ENCODE measurements around the gene CTIF. TPM values are rescaled to one million over a fixed set of nuclear protein-coding genes. Genes with fewer than 3 reads are reported as not detected.

Gene CTIF
- total RNA-seq (2021; fragmentation: NEBNext Ultra II Directional; extraction: Animal tissue kit (Norgen Biotek cat#: 25700)): 100 to 1,000 TPM in 1 of 6 experiments, 10 to 100 TPM in 5; 77.6 to 100 (median 79.2) TPM
- long read RNA-seq, full-length matches to known transcripts: 6 of 19 reads
- long read RNA-seq, partial matches to known transcripts: 4 of 19 reads
- long read RNA-seq, other reads (novel, unspliced or antisense): 9 of 19 reads

DNA sequence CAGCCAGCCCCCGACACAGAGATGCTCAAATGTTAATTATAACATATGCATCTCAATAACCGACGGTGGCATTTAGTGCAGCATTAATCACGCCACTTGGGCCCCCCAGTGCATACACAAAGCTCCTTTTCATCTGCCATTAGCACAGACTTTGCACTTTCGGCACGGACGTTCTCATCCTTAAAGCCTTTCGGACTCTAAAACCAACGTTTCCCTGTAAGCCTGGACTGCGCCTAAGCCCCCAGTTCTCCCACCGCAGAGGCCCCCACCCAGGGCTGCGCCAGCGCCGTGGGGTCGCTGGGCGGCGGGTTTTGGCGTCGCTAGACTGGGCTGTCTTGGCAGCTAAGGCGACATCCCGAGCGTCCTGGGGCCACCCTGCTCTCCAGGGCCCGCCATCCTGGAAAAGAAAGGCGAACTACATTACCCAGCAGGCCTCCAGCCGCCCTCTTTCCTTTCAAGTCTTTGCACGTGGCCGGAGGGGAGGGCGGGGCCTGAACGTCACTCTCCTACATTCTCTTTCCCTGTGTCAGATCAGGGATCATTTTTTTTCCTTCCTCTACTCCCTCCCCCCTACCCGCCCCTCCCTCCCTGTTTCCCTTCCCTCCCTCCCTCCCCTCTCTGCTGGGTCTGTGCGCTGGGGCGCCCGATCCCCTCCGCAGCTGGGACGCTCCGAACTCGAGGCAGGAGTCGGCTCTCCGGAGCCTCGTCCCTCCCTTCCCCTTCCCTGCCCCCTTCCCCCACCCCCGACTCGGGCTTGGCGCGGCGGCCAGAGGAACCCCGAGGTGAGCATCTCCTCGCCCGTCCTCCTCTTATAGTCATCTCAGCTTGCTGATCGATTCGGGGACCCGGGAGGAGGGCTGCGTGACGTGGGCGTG lies at the start of gene CTIF:
CTIF (plus strand) TSS at position 501 of the 875 bp plus-strand sequence. CDS start 80,535 bp downstream, outside the sequence.
- H3K4me1 Mint-ChIP-seq (ENCODE audit: low read depth): peaks cover 62% of the 10 kb centered on the region
- peaks cover 4% of the 10 kb centered on the region for H3K36me3 Mint-ChIP-seq (ENCODE audit: low read depth)
- no peaks in the 10 kb centered on the region for H3K9me3 Mint-ChIP-seq
- DNase-seq: peak; percentile 96
- TF ChIP-seq CTCF (IDR thresholded peaks at IDR 0.05): no peak
- peak within 1 kb of the TSS; percentile 90 for H3K27ac Mint-ChIP-seq
- peaks cover 3% of the 10 kb centered on the region; the same call in 1 of the 2 replicates for H3K27me3 Mint-ChIP-seq (ENCODE audit: insufficient read depth)
- H3K4me3 Mint-ChIP-seq: peak within 1 kb of the TSS; percentile 95

GRCh38 chr18:48490641-48491293 lies 48.1 kb upstream of the CTIF start:
- H3K4me3 Mint-ChIP-seq: no peak overlapping the region; the same call in 1 of the 2 replicates
- H3K9me3 Mint-ChIP-seq: no peaks in the 10 kb centered on the region
- peaks cover 1% of the 10 kb centered on the region for H3K27me3 Mint-ChIP-seq (ENCODE audit: insufficient read depth)
- H3K4me1 Mint-ChIP-seq (ENCODE audit: low read depth): peaks cover 73% of the 10 kb centered on the region
- no peak for DNase-seq
- H3K27ac Mint-ChIP-seq: peak overlapping the region; percentile 24; the same call in 1 of the 2 replicates
- TF ChIP-seq CTCF (IDR thresholded peaks at IDR 0.05): no peak
- 0 out of 2 replicates have a peak, but pooled peaks cover 2% of the 10 kb centered on the region for H3K36me3 Mint-ChIP-seq (ENCODE audit: low read depth)

DNA sequence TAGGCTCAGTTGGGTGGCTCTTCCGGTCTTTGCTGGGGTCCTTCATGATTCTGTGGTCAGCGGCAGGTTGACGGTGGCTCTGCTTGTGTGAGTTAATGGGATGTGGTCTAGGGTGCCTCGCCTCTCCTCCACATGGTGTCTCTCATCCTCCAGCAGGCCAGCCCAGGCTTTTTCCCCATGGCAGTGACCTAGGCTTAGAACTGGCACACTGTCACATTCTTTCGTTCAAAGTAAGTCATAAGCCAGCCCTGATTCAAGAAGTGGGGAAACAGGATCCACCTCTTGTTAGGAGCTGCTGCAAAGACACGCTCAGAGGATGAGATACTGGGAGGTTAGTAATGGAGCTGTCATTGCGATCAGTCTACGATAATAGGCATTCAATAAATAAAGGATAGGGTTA lies 46.0 kb upstream of the CTIF start:
- Mint-ChIP-seq H3K4me1 (ENCODE audit: low read depth) (peaks cover 54% of the 10 kb centered on the region), H3K27me3 (ENCODE audit: insufficient read depth) (peaks cover 7% of the 10 kb centered on the region), H3K4me3 (no peak overlapping the region), H3K27ac (no peak overlapping the region), H3K9me3 (peaks cover 7% of the 10 kb centered on the region; the same call in 1 of the 2 replicates), H3K36me3 (ENCODE audit: low read depth) (peaks cover 6% of the 10 kb centered on the region)
- DNase-seq: no peak
- TF ChIP-seq CTCF (IDR thresholded peaks at IDR 0.05): no peak

GRCh38 chr18:48493434-48494230 lies 45.2 kb upstream of the CTIF start:
- peaks cover 8% of the 10 kb centered on the region for H3K36me3 Mint-ChIP-seq (ENCODE audit: low read depth)
- peaks cover 8% of the 10 kb centered on the region; the same call in 1 of the 2 replicates for H3K9me3 Mint-ChIP-seq
- no peak overlapping the region for H3K4me3 Mint-ChIP-seq
- no peak for TF ChIP-seq CTCF (IDR thresholded peaks at IDR 0.05)
- peaks cover 7% of the 10 kb centered on the region for H3K27me3 Mint-ChIP-seq (ENCODE audit: insufficient read depth)
- no peak overlapping the region for H3K27ac Mint-ChIP-seq
- peaks cover 46% of the 10 kb centered on the region for H3K4me1 Mint-ChIP-seq (ENCODE audit: low read depth)
- no peak for DNase-seq

DNA sequence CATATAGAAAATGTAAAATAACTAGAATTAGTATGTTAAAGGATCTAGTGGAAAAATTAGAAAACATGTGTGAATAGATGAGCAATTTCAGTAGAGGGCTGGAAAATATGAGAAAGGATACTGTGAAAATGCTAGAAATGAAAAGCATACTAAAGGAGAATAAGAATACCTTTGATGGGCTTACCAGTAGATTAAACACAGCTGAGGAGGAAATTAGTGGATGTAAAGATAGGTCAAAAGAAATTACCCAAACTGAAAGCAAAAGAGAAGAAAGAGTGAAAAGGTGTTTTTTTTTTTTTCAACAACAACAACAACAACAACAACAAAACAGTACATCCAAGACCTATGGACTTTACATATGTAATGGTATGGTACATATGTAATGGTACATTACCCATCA lies 41.0 kb upstream of the CTIF start:
- Mint-ChIP-seq H3K27me3 (ENCODE audit: insufficient read depth) (peaks cover 8% of the 10 kb centered on the region), H3K36me3 (ENCODE audit: low read depth) (peaks cover 8% of the 10 kb centered on the region)
- DNase-seq: no peak

More for the DNA sequence above, 41.0 kb upstream of the CTIF start:
- TF ChIP-seq CTCF (IDR thresholded peaks at IDR 0.05): no peak
- Mint-ChIP-seq H3K4me1 (ENCODE audit: low read depth) (peaks cover 13% of the 10 kb centered on the region), H3K4me3 (no peak overlapping the region), H3K9me3 (peaks cover 8% of the 10 kb centered on the region; the same call in 1 of the 2 replicates), H3K27ac (no peak overlapping the region)
